ENCODE data around the gene IRAK3. TPM values are rescaled to one million over a fixed set of nuclear protein-coding genes. Genes with fewer than 3 reads are reported as not detected.
"Not testable (repeated sequence)": the region's sequence is repeated elsewhere in the genome, so short reads cannot be mapped to it uniquely, and the experiment has no call there.

Gene IRAK3
- total RNA-seq, 1 donor from 2014 or later = 1.8 TPM

- intact Hi-C loops (cut with micrococcal nuclease) = loop anchor here (1.0 to 10.0 kb wide), 6 partner anchors 14 to 1690 kb away; partner anchors contain the start of genes LEMD3, RASSF3 and TMBIM4
- peak; percentile 98 for DNase-seq
- Mint-ChIP-seq H3K27ac (peak within 1 kb of the TSS; percentile 100), H3K36me3 (ENCODE audit: low read depth) (peaks cover 28% of the 10 kb centered on the region), H3K4me3 (peak within 1 kb of the TSS; percentile 99), H3K4me1 (peaks cover 45% of the 10 kb centered on the region), H3K9me3 (no peaks in the 10 kb centered on the region), H3K27me3 (no peaks in the 10 kb centered on the region)
Observed at GRCh38 chr12:66301944-66302826, 113.2 kb downstream of the IRAK3 start, which contains the start of gene HELB. Gene HELB, plus strand, starts transcription at chr12:66302493. Its CDS starts 111 bp downstream, at chr12:66302604.

GRCh38 chr12:66302827-66303169 lies 113.8 kb downstream of the IRAK3 start:
- H3K4me3 Mint-ChIP-seq = peak overlapping the region; percentile 99
- intact Hi-C loops (cut with micrococcal nuclease) = loop anchor here (1.0 to 10.0 kb wide), 6 partner anchors 14 to 1690 kb away; partner anchors contain the start of genes LEMD3, RASSF3 and TMBIM4
- H3K36me3 Mint-ChIP-seq (ENCODE audit: low read depth) = peaks cover 32% of the 10 kb centered on the region
- H3K27me3 Mint-ChIP-seq = no peaks in the 10 kb centered on the region
- H3K4me1 Mint-ChIP-seq = peaks cover 44% of the 10 kb centered on the region
- DNase-seq = no peak
- H3K27ac Mint-ChIP-seq = peak overlapping the region; percentile 100
- no peaks in the 10 kb centered on the region for H3K9me3 Mint-ChIP-seq

- intact Hi-C loops (cut with micrococcal nuclease) = loop anchor here (5.0 to 10.0 kb wide), 3 partner anchors 639 to 1691 kb away; partner anchors contain the start of genes LEMD3 and RASSF3
- Mint-ChIP-seq H3K36me3 (ENCODE audit: low read depth) (peaks cover 37% of the 10 kb centered on the region), H3K4me3 (peak overlapping the region; percentile 99), H3K27ac (peak overlapping the region; percentile 100), H3K4me1 (peaks cover 47% of the 10 kb centered on the region)
- not testable (repeated sequence) for H3K9me3 Mint-ChIP-seq, H3K27me3 Mint-ChIP-seq
- peak; percentile 83 for DNase-seq
Observed at GRCh38 chr12:66303316-66303804, 114.3 kb downstream of the IRAK3 start.

Other genes with a start within 250 kb of the IRAK3 start
- 33.5 and 35.2 TPM in 2 replicates for gene LLPH, start 58.5 kb upstream of the IRAK3 start, total RNA-seq
- gene TMBIM4, start 19.2 kb upstream of the IRAK3 start, total RNA-seq = 58.0 and 60.9 TPM in 2 replicates
- gene HELB, start 113.3 kb downstream of the IRAK3 start, total RNA-seq = 20.2 and 21.4 TPM in 2 replicates

Data from activated CD4-positive, alpha-beta T cell treated with anti-CD3 and anti-CD28 coated beads, Interleukin-2, amount 10 ng/mL, durations not matched to agents 24 days and 14 days (primary cell).